Fibroblast of peridontal ligament (primary cell): ENCODE results near the gene PTPRM.

Source experiments
- DNase-seq: peaks from one replicate; pipeline ENCODE4 v3.0.0-alpha.2; 2010; ENCODE audit errors: extremely low read depth

The PTPRM gene

GRCh38 chr18:8231316-8231715 lies 664.2 kb downstream of the PTPRM start:
- DNase-seq: peak; percentile 22

DNA sequence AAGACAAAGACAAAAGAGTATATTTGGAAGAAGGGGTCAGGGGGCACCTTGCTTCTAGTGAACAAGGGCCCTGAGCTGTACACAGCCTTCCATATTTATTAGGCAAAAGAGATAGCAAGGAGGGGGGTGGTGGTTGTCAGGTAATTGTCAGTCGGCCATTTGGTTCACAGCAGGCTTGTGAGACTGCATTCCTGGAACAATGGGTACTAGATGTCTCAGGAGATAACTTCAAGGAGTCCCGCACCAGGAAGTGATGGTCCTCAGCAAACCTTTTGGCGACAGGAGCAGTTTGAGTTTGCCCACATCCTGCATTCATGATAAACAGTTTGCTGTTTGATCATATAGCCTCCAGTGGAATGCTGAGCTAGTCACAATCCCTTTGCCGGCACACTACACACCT lies 665.7 kb downstream of the PTPRM start:
- DNase-seq: no peak

GRCh38 chr18:8235894-8236293 lies 668.8 kb downstream of the PTPRM start:
- no peak for DNase-seq

DNA sequence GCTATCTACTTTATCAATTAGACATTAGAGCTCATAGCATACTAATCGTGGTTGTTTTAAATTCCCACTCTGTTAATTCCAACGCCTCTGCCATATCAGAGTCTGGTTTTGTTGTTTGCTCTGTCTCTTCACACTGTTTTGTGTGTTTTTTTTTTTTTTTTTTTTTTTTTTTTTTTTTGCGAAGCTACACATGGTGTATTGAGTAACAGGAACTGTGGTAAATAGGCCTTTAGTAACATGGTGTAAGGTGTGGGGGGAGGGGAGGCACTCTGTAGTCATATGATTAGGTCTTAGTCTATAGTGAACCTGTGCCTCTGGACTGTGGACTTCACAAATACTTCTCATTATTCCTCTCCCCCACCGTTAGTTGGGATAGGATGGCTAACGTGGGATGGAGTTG lies 671.4 kb downstream of the PTPRM start:
- DNase-seq: no peak

DNA sequence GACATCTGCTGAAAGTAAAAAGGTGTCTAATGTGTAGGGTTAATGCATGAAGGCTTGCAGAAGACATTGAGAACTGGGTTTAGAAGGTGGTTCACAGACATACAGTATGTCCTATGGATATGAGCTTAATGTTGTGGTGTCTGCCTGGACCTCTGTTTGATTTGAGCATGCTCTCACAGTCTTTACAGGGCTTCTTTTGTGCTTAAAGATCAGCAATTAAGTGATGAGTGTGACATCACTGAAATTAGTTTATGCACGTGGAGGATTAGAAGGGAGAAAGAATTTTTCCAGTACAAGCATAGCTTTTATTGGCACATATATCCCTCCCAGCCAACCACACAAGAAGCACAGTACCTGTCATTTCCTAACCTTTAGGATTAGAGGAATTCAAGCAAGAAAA lies 674.6 kb downstream of the PTPRM start:
- no peak for DNase-seq

DNA sequence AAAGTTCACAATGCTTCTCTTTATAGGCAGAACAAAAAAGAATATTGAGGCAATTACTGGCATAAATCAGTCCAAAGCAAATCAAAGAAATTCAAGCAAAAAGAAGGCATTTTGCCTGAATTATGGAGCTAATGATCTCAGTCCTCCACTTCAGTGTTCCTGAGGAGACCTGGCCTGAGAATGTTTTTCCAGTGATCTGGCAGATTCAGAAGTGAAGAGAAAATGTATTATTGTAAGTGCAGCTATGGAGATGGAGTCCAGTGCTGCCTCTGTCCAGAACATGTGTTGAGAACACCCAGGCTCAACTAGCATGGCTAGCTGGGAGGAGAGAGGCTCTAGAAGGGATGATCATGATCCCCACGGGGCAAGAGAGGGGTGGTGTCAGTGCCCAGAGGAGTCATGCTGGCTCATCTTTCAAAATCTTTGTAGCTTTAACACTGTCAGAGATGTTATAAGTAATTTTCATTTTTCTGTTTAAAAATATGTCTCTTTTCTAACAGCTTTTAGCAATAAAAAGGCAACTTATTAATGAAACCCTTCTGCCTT lies 675.1 kb downstream of the PTPRM start:
- no peak for DNase-seq

GRCh38 chr18:8247700-8248099 lies 680.6 kb downstream of the PTPRM start:
- no peak for DNase-seq

GRCh38 chr18:8248576-8248975 lies 681.5 kb downstream of the PTPRM start:
- DNase-seq: no peak

GRCh38 chr18:8249811-8250210 lies 682.7 kb downstream of the PTPRM start:
- no peak for DNase-seq

DNA sequence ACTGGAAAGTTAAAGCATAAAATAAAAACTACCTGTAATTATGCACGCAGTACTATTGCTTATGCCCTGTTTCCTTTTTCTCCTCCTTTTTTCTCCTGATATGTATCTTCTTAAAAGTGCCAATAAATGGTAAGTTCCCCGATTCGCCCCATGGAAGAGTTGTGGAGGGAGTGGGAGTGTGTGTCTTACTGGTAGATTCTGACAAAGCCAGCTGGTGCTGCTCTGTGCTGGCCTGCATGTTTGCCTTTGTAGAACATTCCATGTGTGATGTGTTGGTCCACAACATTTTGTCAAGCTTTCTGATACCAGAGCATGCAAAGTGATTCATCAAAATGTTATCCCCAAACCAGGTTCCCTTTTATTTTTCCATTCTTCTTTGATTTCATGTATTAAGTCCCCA lies 685.3 kb downstream of the PTPRM start:
- DNase-seq: no peak

DNA sequence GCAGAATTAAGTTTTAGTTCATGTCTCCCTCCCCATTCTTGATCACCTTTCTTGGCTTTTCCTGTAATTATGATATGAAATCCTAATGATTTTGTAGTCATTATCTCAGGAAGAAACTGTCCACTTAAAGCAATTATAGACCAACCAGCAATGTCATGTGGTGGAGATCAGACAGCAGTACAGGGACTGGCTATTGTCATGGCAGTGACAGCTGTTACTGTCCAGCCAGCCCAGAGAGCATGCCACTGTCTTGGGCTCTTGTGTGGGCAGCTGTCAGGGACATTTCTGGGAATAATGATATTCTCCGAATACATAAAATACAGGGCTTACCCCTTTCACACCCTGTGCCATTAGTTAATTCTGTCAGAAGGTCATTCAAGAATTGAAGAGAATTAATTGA lies 686.8 kb downstream of the PTPRM start:
- DNase-seq: no peak

DNA sequence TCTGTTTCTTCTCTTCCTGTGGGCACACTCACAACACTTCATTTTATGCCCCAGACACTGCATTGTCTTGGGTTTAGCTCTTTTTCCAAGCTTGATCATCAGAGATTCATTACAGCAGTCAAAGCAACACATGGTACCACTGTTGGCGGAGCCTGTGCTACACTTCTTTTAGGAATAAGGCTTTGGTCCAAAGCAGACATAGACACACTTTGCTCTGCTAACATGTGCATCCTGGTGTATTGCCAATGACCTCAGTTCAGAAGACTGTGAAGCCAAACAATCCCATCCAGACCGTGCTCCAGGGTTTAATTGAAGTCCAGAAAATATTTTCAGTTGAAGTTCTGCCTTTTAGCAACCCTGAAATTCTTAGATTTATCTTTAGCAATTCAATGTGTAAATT lies 687.5 kb downstream of the PTPRM start:
- peak; percentile 26 for DNase-seq

- DNase-seq: no peak
Measured at GRCh38 chr18:8257851-8258434, 690.8 kb downstream of the PTPRM start.

GRCh38 chr18:8260319-8260718 lies 693.2 kb downstream of the PTPRM start:
- no peak for DNase-seq

GRCh38 chr18:8260827-8261226 lies 693.7 kb downstream of the PTPRM start:
- DNase-seq: no peak

DNA sequence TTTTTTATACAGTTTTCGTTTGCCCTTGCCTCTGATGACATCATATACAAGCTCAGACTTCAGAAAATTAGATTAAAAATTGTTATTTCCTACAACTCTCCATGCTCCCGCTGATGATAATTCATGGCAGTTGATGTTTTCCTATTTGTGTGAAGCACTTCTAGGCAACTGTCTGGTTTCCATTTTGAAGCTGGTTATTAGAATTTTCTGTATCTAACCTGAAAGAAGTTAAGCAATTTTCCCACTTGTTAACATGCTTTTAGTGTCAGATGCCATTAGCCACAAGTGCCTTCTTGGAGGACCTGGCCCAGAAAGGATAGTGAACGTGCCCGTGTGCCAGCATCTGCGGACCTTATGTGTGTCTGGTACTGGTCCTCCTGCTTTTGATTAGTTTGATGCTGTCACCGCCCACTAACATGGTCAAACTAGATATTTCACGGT lies 694.6 kb downstream of the PTPRM start:
- no peak for DNase-seq

- DNase-seq: no peak
Measured at GRCh38 chr18:8262221-8262620, 695.1 kb downstream of the PTPRM start.

- DNase-seq: no peak
Measured at GRCh38 chr18:8264116-8264515, 697.0 kb downstream of the PTPRM start.

GRCh38 chr18:8264861-8265411 lies 697.8 kb downstream of the PTPRM start:
- DNase-seq: no peak

- DNase-seq: no peak
Measured at GRCh38 chr18:8272254-8272653, 705.1 kb downstream of the PTPRM start.

- DNase-seq: no peak
Measured at GRCh38 chr18:8274370-8274769, 707.3 kb downstream of the PTPRM start.

- no peak for DNase-seq
Measured at GRCh38 chr18:8276406-8276805, 709.3 kb downstream of the PTPRM start.

- DNase-seq: peak; percentile 25
Measured at GRCh38 chr18:8277270-8277669, 710.2 kb downstream of the PTPRM start.

GRCh38 chr18:8279346-8279745 lies 712.2 kb downstream of the PTPRM start:
- DNase-seq: no peak
